PFSK-1 (cell line): Measurements from ENCODE around the gene NPHP4.

Source experiments
- POLR2AphosphoS5 ChIP-seq: IDR thresholded peaks from 2 replicates; pipeline ENCODE4 v1.6.1; 2012; ENCODE audit warnings: low read depth, mild to moderate bottlenecking, control low read depth, low read length, moderate library complexity
- REST ChIP-seq, 2 experiments: IDR thresholded peaks; 2 replicates each; pipeline versions ENCODE4 v1.6.1 to v1.8.0; 2011 to 2012; ENCODE audit warnings: low read depth in 2 of 2, low read length in 2 of 2, control low read depth in 1 of 2, inconsistent platforms in 1 of 2, mild to moderate bottlenecking in 1 of 2, moderate library complexity in 1 of 2; ENCODE audit not compliant: insufficient read depth in 1 of 2
- TAF1 ChIP-seq: IDR thresholded peaks from 2 replicates; pipeline ENCODE4 v1.6.1; 2012; ENCODE audit warnings: low read length, control low read depth, borderline replicate concordance; ENCODE audit not compliant: insufficient read depth

GRCh38 chr1:5979536-5980313 is 12.5 kb downstream of the NPHP4 start:
- TF ChIP-seq POLR2AphosphoS5, result no peak
- TF ChIP-seq TAF1, result no peak
- no peak for TF ChIP-seq REST (IDR thresholded peaks at IDR 0.05; ENCODE audit: insufficient read depth in 1 of 2, low read depth in 2 of 2, low read length in 2 of 2)
